Stomach (tissue), 4 donors: ENCODE results near the gene TTLL12.

Source experiments
- EP300 ChIP-seq: sonication (generic); formaldehyde crosslinking; IDR thresholded peaks from one replicate; pipeline ENCODE4 v1.6.1; 2017; ENCODE audit warnings: antibody characterized with exemption
- POLR2A ChIP-seq, 4 donors: fragments of 450-650 bp; IDR thresholded peaks; one replicate each; pipeline ENCODE4 v1.6.1; 2016; ENCODE audit warnings: antibody characterized with exemption in 4 of 4, control low read depth in 2 of 4, mild to moderate bottlenecking in 1 of 4, moderate library complexity in 1 of 4
- POLR2AphosphoS5 ChIP-seq, 3 donors: sonication (generic); formaldehyde crosslinking; IDR thresholded peaks; one replicate each; pipeline ENCODE4 v1.6.1; 2016; ENCODE audit warnings: antibody characterized with exemption in 3 of 3
- TF ChIP-seq, protein P1 (sequence below), 7 experiments: fragments of 450-650 bp in 4 of 7; fragments of 200-600 bp in 3 of 7; sonication (generic) in 3 of 7; IDR thresholded peaks; one replicate each; pipeline ENCODE4 v1.5.1; 2016 to 2019; ENCODE audit warnings: antibody characterized with exemption in 7 of 7, control low read depth in 2 of 7, mild to moderate bottlenecking in 1 of 7

DNA sequence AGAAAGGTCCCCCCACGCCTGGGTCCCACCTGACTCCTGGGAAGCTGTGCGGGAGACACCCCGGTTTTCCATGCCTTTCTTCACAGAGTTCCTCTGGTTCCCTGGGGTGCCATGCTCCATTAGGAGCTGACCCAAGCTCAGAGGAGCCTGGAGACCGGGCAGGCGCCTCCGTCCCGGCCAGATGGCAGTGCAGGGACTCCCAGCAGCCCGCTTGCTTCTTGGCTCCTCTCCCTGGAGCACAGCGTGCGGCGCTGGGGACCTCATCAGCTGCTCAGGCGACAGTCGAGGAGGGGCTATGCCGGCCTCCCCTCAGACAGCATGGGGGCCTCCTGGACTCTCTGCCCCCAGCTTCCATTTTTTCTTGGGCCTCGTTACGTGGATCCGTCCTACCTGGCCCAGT is 13.1 kb upstream of the TTLL12 start:
- TF ChIP-seq, protein P1, sequence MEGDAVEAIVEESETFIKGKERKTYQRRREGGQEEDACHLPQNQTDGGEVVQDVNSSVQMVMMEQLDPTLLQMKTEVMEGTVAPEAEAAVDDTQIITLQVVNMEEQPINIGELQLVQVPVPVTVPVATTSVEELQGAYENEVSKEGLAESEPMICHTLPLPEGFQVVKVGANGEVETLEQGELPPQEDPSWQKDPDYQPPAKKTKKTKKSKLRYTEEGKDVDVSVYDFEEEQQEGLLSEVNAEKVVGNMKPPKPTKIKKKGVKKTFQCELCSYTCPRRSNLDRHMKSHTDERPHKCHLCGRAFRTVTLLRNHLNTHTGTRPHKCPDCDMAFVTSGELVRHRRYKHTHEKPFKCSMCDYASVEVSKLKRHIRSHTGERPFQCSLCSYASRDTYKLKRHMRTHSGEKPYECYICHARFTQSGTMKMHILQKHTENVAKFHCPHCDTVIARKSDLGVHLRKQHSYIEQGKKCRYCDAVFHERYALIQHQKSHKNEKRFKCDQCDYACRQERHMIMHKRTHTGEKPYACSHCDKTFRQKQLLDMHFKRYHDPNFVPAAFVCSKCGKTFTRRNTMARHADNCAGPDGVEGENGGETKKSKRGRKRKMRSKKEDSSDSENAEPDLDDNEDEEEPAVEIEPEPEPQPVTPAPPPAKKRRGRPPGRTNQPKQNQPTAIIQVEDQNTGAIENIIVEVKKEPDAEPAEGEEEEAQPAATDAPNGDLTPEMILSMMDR (IDR thresholded peaks at IDR 0.05) = no peak
- no peak for TF ChIP-seq POLR2AphosphoS5 (IDR thresholded peaks at IDR 0.05)
- no peak for TF ChIP-seq POLR2A (IDR thresholded peaks at IDR 0.05)
- TF ChIP-seq EP300 = no peak
